Measurements from ENCODE around the gene CDKN1C. TPM values are rescaled to one million over a fixed set of nuclear protein-coding genes. Genes with fewer than 3 reads are reported as not detected.

Gene CDKN1C
- polyA plus RNA-seq, 3 donors = 79.2 to 119 (median 110) TPM

DNA sequence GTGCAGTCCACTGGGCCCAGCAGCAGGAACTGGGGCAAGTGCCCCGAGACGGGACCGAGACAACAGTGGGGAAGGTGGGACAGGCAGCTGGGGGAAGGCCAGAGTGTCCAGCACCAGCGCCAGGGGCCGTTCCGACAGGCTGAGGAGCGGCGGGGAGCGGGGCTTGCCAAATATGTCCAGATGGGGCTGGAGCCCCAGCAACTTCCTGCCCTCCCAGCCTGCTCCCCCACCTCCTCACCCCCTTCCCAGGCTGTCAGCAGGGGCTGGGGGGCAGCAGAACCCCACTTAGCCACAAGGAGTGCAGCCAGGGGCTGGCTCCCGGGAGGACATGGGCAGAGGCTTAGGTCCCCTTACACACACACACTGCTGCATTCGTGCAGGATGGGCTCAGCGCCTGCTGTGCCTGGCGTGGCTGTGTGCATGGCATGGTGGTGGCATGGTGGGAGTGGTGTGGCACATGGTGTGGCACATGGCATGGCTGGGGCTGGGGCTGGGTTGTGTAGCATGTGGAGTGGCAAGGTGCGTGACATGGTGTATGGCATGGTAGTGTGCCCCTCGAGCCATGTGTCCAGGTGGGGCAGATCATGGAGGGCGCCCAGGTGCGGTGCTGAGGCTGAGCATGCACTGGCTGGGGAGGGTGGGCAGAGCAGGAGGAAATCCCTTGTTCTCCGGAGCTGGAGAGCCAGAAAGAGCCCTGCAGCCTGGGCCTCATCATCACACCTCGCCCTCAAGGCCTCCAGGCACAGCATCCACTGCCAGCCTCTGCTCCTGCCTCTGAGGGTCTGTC is 51.7 kb downstream of the CDKN1C start:
- no peak for DNase-seq (ENCODE audit: low read depth in 3 of 3, low spot score in 2 of 3)

Other genes starting within 250 kb of the CDKN1C start
- gene KCNQ1OT1, start 185.8 kb downstream of the CDKN1C start, polyA plus RNA-seq (ENCODE audit: insufficient read length in 3 of 3) = under 1 TPM; 0.69 to 0.78 (median 0.76) TPM
- 1 to 10 TPM in 1 of 3 donors, under 1 TPM in 2; 0.68 to 1.0 (median 0.75) TPM for gene PHLDA2, start 43.6 kb upstream of the CDKN1C start, polyA plus RNA-seq (ENCODE audit: insufficient read length in 3 of 3)
- gene NAP1L4, start 106.6 kb upstream of the CDKN1C start, polyA plus RNA-seq (ENCODE audit: insufficient read length in 3 of 3) = 100 to 1,000 TPM; 200 to 243 (median 220) TPM
- gene CARS1, start 171.6 kb upstream of the CDKN1C start, polyA plus RNA-seq (ENCODE audit: insufficient read length in 3 of 3) = 10 to 100 TPM; 24.4 to 26.0 (median 24.9) TPM

All from right renal cortex interstitium (tissue), 3 donors.